K562 (cell line): ENCODE measurements around the gene NDRG4. TPM values are rescaled to one million over a fixed set of nuclear protein-coding genes. Genes with fewer than 3 reads are reported as not detected.

Experiments
- CHAMP1 ChIP-seq: fragments of 450-650 bp; IDR thresholded peaks from 2 replicates; pipeline ENCODE4 v1.6.1; 2016; ENCODE audit warnings: mild to moderate bottlenecking
- FOXA1 ChIP-seq: fragments of 450-650 bp; IDR thresholded peaks from 2 replicates; pipeline ENCODE4 v1.6.1; 2016; ENCODE audit warnings: mild to moderate bottlenecking, borderline replicate concordance
- NKRF ChIP-seq: fragments of 450-650 bp; IDR thresholded peaks from 2 replicates; pipeline ENCODE4 v1.6.1; 2016; ENCODE audit warnings: borderline replicate concordance
- PATZ1 ChIP-seq: fragments of 250-450 bp; sonication (Bioruptor Pico); IDR thresholded peaks from 2 replicates; pipeline ENCODE4 v1.5.0; 2020; ENCODE audit warnings: mild to moderate bottlenecking, borderline replicate concordance
- THRB ChIP-seq: fragments of 450-650 bp; formaldehyde crosslinking; conservative IDR thresholded peaks from 2 replicates; pipeline ENCODE4 v1.4.0; 2022; ENCODE audit warnings: mild to moderate bottlenecking, missing genetic modification characterization
- U2AF1 ChIP-seq: fragments of 200-400 bp; formaldehyde crosslinking; optimal IDR thresholded peaks from 2 replicates; pipeline ENCODE3; 2017; ENCODE audit warnings: mild to moderate bottlenecking, low read depth, low read length, moderate library complexity
- XRCC4 ChIP-seq: IDR thresholded peaks from one replicate; pipeline ENCODE4 v1.6.1; 2011; ENCODE audit not compliant: insufficient read depth, insufficient read length; ENCODE audit errors: extremely low read depth
- ZBTB40 ChIP-seq, 2 experiments: fragments of 450-650 bp in 1 of 2; sonication (generic) in 1 of 2; formaldehyde crosslinking in 1 of 2; IDR thresholded peaks; 2 replicates each; pipeline versions ENCODE4 v1.7.1 to v1.9.0; 2016 to 2022; ENCODE audit warnings: inconsistent platforms in 1 of 2, mild to moderate bottlenecking in 1 of 2, missing genetic modification reagents in 1 of 2
- ZC3H11A ChIP-seq: IDR thresholded peaks from 2 replicates; pipeline ENCODE4 v1.6.1; 2012; ENCODE audit warnings: low read depth, low read length, improper control_type of control experiment
- ZNF830 ChIP-seq: fragments of 250-450 bp; sonication (Bioruptor Pico); IDR thresholded peaks from 2 replicates; pipeline ENCODE4 v1.5.0; 2021; ENCODE audit warnings: mild to moderate bottlenecking
- polyA plus RNA-seq, 8 experiments: library from polyadenylated mRNA; depleted of rRNA in 4 of 8; stranded (reverse) in 5 of 8; unstranded in 3 of 8; fragments of >200 nt; fragmentation: Nextera tagmentation in 2 of 8; fragmentation: Illumina TruSeq in 1 of 8; extraction: Ambion mirVana in 2 of 8; extraction: Trizol in 1 of 8; gene quantifications; 2 replicates each; pipeline versions ENCODE4 v1.2.1 to v1.2.3, GENCODE V29; 2011 to 2014; ENCODE audit warnings: inconsistent platforms in 1 of 8, missing spikeins in 1 of 8
- total RNA-seq, 7 experiments: library from RNA; depleted of rRNA in 6 of 7; stranded (reverse); fragments of >200 nt in 6 of 7; fragmentation: Illumina TruSeq in 2 of 7; extraction: Trizol in 2 of 7; gene quantifications; 2 replicates each; pipeline versions ENCODE4 v1.2.1 to v1.2.3, GENCODE V29; 2011 to 2021; ENCODE audit warnings: low replicate concordance in 1 of 7

NDRG4 gene
- total and polyA plus RNA-seq, 9 of the 15 experiments (the other 6 are each of a cell fraction or from before 2014, with no cell fraction given): 0.06 to 0.95 (median 0.28) TPM

GRCh38 chr16:58451945-58452401 is 48.0 kb upstream of the NDRG4 start (continued):
- TF ChIP-seq ZBTB40 (IDR thresholded peaks at IDR 0.05) (no peak), ZBTB40 (CRISPR knock-in tag; IDR thresholded peaks at IDR 0.05) (no peak), U2AF1 (no peak), XRCC4 (no peak), ZC3H11A (no peak), THRB (no peak; the same call in 1 of the 2 replicates), PATZ1 (CRISPR knock-in tag) (no peak), ZNF830 (CRISPR knock-in tag) (no peak), FOXA1 (no peak), CHAMP1 (no peak), NKRF (no peak)
